ENCODE measurements around the gene RSRC1.
"Not testable (repeated sequence)": the region's sequence is repeated elsewhere in the genome, so short reads cannot be mapped to it uniquely, and the experiment has no call there.

RSRC1 gene

DNA sequence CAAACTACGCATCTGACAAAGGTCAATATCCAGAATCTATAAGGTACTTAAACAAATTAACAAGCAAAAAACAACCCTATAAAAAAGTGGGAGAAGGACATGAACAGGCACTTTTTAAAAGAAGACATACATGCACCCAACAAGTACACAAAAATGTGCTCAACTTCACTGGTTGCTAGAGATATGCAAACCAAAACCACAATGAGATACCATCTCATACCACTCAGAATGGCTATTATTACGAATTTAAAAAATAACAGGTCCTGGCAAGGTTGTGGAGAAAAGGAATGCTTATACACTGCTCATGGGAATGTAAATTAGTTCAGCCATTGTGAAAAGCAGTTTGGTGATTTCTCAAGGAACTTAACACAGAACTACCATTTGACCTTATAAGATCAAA is 285.5 kb downstream of the RSRC1 start:
- DNase-seq (ENCODE audit: low read depth, low spot score) = no peak

DNA sequence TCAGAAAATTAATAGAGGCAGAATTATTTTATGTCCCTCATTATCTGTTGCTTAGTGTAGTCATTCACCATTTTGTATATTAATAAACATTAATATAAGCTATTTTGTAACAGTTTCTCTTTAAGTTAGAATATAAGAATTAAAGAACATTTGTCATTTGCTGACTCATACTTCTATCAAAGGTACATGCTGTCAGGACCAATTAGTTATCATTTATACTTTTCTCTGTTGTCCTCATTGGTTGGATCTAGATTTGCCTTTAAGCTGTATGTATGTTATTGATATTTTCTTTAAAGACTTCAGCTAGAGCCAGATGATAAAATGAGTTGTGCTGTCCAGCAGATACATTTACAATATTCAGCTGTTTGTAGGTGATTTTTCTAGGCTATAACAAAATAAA is 292.7 kb downstream of the RSRC1 start:
- DNase-seq (ENCODE audit: low read depth, low spot score) = no peak

DNA sequence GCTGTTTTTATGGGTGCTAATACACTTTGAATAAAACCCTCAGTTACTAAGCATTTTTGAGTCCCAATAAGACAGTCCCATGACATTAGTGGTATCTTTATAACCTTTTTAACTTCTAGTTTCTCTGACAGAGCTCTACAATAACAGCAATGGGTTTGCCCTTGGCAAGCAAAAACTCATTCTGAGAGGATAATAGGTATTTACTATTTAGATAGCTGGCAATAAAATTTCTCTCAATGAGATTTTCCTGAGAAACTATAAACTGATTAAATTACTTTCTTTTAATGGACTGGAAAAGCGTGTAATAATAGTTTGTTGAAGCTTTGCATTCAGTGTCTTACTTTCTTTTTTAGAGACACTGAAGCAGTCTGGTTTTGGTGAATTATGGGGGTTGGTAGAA is 293.1 kb downstream of the RSRC1 start:
- DNase-seq (ENCODE audit: low read depth, low spot score) = no peak

DNA sequence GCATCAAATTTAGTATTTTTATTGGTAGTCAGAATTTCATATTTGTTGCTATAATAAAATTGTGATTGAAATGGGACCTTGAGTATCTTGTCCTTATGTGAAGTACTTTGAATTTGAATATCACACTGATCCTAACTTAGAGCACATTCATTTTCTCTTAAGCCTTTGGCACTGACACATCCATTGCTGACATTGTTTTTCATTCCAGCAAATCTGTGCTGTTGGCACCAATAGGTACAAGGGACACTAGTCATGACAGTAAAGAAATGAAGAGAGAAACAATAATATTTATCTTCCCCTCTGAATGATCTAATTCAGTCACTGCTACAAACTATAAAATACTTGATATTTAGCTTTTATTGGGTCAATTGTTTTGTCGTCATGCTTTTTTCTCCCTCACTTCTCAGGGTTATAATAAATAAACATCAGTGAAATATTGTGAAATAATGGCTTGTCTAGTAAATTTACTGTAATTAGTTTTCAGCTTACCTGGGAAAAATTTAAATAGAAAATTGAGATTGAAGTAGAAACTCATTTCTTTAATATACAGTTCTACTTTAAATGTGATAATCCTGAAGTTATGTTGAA is 294.3 kb downstream of the RSRC1 start:
- no peak for DNase-seq (ENCODE audit: low read depth, low spot score)

DNA sequence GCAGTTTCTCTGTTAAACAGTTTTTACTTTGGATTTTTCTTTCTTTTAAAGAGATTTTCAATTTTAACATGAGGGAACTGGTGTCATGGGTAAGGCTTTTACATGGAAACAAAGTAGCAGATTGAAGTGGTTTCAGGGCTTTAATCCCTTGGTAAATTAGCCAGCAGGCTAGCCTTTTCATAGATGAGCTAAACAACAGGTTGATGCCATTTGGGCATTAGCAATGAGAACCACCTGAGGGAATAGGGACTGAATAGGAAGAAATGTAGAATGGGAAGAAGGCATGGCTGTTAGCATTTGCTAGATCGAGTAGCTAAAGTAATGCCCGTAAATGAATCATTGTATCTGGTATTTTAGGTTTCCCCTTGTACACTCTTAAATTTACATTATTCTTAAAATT is 295.6 kb downstream of the RSRC1 start:
- DNase-seq (ENCODE audit: low read depth, low spot score) = no peak

DNA sequence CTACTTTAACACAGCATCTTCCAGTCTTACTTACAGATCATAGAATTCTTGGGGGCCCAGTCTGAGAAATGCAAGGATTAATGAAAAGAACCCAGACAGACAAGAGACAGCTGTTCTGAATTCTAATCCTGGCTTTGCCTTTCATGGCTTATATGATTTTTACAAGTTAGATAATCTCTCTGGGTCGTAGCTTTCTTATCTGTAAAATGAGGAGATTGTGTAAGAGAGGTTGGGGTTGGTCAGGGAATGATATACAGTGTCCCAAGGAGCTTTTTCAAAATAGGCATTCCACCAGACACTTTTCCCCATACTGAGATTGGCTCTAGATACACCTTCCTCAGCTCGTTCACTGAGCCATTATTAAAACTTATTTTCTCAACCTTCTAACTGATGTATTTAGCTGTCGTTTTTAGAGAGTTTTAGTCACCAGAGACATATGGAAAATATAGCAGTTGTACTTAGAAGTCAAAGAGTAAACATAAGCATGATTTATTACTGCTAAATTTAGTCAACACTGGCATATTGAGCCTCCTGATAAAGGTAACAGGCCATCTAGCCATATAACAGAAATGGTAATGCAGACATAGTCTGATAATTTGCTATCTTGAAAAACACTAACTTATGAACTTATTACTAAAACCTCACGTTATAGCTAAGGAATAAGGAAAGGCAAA is 298.1 kb downstream of the RSRC1 start:
- DNase-seq (ENCODE audit: low read depth, low spot score) = no peak

DNA sequence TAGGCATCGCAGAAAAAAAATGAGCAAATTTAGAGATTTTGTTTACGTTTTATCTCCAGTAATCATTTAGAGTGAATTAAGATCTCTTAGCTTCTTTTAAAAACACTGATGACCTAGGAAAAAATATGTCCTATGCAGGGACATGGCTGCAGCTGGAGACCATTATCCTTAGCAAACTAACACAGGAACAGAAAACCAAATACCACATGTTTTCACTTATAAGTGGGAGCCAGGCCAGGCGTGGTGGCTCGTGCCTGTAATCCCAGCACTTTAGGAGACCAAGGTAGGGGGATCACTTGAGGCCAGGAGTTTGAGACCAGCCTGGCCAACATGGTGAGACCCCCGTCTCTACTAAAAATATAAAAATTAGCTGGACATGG is 298.6 kb downstream of the RSRC1 start:
- DNase-seq (ENCODE audit: low read depth, low spot score) = not testable (repeated sequence)

DNA sequence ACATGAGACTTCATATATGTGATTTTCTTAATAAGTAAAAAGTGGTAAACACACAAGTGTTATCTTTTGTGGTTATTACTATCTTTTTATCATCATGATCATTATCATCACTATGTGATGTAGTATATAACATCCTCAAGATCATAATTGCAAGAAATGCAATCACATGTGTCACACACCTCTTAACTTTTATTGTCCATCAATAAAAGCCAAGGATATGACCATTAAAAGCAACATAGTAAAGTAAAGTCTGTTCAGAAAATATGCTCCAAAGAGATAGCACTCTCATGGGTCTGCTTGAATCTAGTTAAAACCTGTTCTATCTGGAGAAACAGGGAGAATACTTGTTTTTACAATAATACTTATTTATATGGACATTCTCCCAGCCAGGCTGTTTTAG is 308.1 kb downstream of the RSRC1 start:
- no peak for DNase-seq (ENCODE audit: low read depth, low spot score)

DNA sequence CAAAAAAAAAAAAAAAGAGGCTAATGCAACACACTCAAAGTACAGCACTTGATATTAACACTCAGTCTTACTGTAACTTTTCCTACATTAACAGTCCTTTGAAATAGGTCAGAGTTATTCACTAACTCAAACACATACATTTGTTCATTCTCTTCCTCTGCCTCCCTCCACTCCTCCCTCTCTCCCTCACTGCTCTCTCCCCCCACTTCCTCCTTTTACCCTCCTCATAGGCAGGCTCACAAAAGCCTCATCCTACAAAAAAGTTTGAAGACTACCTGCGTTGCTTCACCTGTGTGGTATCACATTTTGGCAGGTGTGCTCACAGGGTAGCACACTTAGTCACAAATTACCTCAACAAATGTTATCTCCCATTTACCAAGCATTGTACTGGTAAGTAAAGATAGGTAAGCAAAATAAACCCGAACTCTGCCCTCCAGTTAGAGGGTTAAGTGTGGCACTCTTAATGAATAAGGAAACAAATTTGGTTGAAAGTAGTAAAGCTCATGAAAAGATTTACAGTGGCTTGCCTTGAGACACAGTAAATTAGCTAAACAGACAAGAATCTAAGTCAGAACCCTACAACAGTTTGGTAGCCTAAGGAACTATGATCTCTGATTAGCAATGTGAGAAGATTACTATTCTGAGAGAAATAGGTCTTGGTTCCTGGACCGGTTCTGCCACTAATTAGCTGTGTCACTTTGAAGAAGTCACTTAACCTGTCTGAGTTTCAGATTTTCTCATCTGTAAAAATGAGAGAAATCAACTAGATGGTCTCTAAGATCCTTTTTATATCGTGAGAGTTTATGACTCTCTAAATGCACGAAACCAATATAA is 310.1 kb downstream of the RSRC1 start:
- DNase-seq (ENCODE audit: low read depth, low spot score) = no peak

DNA sequence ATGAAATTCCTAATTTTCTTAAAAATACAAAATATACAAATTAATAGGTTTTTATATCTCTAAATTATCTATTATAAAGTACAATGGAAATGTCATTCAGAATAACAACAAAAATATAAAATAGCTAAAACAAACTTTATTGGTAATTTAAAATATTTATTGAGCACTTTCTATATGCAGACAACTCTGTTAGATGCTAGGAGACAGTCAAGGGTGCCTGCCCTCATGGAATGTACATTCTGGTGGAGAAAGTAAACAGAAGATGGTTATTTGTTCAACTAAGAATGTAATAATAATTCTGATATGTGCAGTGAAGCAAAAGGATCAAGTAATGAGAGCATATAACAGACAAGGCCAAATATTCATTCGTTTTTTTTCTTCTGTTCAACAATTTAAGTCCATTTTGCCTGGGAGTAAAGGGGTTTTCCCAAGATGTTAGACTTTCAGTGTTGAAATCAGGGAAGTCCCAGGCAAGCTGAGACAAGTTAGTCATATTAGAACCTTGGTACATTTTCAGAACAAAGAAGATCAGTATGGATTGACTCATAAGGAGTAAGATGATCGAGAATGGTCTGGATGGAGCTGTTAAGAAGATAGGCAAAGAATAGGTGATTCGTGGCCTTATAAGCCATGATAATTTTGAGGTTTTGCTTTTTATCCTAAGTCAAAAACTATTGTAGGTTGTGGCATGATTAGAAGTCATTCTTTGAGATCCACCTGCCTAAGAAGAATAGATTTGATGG is 310.9 kb downstream of the RSRC1 start:
- no peak for DNase-seq (ENCODE audit: low read depth, low spot score)

DNA sequence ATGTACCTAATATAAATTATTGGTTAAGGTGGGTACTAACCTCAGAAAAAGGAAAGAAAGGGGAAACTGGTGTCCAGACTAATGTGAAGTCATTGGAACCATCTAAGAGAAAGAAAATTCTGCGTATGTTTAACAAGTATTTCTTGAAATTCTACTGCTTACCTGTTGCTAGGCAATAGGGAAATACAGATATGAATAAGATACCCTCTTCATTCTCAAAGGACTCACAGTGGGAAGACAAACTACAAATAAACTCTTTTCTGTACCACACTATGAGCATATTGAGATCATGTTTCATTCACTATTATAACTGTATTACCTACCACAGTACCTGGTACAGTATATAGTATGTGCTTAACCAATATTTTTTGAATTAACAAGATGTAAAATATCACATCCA is 320.6 kb downstream of the RSRC1 start:
- no peak for DNase-seq (ENCODE audit: low read depth, low spot score)

DNA sequence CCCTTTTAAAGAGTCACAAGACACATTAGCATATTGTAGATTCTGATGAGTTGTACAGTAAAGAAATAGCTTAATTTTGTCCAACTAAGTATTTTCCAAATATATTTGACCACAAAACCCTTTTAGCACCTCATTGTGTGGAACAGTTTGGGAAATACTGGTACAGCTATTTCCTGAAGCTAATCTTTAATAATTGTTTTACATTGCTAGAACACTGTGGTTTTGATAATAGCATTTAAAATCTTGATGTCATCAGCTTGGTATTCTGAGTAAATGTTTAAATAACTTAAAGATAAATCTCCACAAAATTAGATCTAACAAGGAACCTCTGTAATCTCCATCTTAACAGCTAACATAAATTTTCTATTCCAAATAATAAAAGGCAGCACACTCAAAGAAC is 321.1 kb downstream of the RSRC1 start:
- no peak for DNase-seq (ENCODE audit: low read depth, low spot score)

DNA sequence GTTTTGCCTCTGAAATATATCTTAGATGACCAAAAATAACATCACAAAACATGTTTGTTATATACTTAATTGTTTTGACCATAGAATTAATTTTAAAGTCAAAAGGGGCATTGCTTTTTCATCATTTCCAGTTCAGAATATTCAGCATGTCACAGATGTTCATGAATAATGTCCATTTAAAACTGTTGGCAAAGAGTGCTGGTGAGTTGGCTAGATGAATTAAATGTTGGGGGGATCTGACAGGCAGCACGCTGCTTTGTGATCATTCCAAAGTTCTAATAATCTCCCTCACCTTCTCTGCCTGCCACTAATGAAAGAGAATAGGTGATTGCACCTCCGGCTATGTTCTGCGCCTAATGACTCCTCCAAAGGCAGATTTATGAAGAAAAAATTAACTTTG is 321.9 kb downstream of the RSRC1 start:
- no peak for DNase-seq (ENCODE audit: low read depth, low spot score)

DNA sequence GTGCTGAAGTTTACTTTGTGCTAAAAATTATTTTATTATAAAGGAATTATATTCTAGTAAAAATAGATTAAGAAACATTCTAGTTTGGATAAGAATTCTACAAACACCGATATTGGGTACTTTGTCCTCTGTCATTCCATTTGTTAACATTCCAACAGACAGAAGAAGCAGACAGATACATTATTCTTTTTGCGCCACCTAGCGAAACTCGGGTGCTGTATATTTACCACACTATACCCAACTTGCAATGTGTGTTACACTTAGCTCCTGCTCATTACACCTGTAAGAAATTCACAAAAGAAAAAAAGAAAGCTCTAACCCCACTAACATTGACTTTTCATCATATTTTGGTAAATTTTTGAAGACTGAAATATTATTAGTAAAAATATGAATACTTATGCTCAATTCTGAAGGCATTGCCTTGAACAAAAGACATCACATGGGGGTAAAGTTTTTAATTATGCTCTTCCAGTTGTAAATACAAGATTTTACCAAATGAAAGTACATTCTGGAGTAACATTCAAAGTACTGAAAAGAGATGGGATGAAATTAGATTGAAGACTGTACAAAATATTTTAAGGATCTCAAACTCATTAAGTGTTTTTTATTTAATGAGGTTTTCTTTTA is 324.6 kb downstream of the RSRC1 start:
- no peak for DNase-seq (ENCODE audit: low read depth, low spot score)

DNA sequence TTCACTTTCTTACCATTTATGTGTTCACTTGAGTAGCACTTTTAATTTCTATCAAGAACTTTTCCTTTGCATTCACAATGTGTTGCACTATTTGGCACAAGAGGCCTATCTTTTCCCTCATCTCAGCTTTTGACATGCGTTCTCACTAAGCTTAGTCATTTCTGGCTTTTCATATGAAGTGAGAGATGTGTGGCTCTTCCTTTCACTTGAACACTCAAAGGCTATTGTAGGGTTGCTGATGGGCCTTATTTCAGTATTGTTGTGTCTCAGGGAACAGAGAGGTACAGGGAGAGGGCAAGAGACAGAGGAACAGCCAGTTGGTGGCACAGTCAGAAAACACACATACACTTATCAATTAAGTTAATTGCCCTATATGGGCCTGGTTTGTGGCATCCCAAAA is 333.7 kb downstream of the RSRC1 start:
- no peak for DNase-seq (ENCODE audit: low read depth, low spot score)

DNA sequence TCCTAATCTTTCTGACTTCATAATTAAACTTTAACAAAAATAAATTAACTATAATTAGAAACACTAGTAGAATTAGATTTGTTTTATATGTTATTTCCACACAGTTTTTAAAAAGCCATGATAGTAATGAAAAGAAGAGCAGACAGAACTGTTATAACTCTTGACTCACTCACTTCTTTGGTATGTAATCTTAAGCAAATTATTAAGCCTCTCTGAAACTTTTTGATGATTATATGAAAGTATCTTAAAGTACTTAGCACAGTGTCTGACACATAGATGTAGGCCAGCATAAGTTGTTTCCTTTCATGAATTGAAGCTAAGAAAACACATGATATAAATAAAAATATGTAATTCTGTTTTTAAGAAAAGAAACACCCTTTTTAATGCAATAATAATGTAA is 337.5 kb downstream of the RSRC1 start:
- DNase-seq (ENCODE audit: low read depth, low spot score) = no peak

DNA sequence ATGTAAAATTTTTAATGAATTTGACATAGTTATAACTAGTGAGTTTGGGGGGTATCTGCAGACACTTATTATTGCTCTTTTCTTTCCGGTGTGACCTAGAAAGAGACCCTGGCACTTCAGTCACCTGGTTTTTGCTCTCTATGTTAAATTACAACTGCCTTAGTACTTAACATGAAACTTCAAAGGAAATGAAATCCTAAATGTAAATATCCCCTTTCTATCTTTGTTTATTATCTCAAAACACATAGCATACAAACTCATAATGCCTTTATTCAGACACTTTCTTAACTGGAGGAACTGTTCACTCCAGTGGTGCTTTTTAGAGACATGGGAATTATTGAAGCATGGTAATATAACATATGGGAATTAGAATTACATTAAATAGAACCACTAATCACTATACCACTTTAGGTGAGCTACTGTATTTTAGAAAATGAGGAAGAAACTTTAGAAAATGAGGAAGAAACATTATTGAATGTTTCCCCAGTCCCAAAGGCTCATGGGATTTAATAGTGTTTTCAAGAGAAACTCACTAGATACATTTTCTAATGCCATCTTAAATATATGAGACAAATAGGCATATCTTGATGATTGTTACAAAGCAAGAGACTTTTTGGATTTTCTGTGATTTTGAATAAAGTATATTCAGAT is 341.6 kb downstream of the RSRC1 start:
- DNase-seq (ENCODE audit: low read depth, low spot score) = no peak

DNA sequence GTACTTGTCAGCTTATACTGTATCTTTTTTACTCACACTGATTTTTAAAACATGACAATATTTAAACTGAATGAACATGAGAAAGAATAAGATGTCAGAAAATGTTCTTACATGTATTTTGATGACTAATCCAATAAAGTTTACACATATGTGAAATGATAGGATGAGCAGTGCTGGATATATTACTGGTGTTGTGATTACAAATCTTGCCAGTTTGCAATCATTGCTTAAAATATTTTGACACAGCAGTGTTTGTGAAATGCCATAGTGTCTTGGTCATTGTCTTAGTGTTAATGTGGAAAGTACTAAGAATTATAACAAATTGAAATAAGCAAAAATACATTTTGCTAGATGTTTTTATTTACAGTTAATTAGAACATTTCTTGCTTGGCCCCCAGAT is 342.4 kb downstream of the RSRC1 start:
- no peak for DNase-seq (ENCODE audit: low read depth, low spot score)

DNA sequence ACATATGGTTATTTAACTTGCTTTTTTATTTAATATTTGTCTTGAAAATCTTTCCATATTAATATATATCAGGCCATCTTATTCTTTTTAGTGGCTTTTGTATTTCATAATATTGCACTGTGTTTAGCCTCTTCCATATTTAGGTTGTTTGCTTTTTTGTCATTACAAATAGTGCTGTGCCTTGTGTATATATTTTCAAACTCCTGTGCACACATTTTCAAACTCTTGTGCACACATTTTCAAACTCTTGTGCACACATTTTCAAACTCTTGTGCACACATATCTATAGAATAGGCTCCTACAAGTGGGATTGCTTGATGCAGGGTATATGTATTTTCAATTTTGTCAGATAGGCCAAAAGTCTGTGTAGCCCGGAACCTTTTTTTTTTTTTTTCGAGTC is 343.1 kb downstream of the RSRC1 start:
- DNase-seq (ENCODE audit: low read depth, low spot score) = no peak

DNA sequence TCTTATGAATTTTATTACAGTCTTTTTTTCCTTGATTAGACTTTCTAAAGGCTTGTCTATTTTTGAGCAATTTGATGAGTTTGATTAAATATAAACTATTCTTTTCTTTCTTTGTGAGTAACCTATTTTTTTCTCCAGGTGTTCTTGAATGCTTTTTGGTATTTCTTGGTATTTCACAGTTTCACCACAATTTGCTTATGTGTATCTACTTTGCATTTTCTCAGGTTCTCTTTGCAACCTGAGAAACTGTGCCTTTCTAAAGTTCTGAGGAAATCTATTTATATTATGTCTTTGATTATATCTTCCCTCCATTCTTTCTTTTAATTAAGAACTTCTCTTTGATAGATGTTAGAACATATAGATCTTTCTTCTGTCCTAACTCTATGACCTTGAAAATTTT is 344.0 kb downstream of the RSRC1 start:
- no peak for DNase-seq (ENCODE audit: low read depth, low spot score)

DNA sequence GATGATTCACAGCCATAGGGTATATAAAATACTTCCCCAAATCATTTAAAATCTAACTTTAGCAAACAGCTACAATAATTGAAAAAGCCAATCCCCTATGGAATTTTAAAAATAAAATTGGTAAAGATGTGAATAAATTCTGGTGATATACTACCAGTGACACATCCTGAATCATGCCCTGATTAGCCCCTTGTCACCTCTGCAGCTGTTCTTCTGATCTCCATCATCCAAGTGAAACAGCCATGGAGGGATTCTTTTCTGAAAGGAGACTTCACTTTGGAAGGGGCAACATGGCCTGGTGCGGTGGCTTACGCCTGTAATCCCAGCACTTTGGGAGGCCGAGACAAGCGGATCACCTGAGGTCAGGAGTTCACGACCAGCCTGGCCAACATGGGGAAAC is 345.5 kb downstream of the RSRC1 start:
- DNase-seq (ENCODE audit: low read depth, low spot score) = no peak
